ENCODE data around the gene F9.

F9 gene

GRCh38 chrX:139600105-139600504 is 69.6 kb downstream of the F9 start:
- no peak for DNase-seq (ENCODE audit: low spot score)
